Dermis microvascular lymphatic vessel endothelial cell (primary cell): ENCODE measurements around the gene HAUS1. TPM values are rescaled to one million over a fixed set of nuclear protein-coding genes. Genes with fewer than 3 reads are reported as not detected.

Experiments
- DNase-seq, 2 donors: peaks; one replicate each; pipeline versions ENCODE4 v3.0.0 to v3.0.0-alpha.2; 2010; ENCODE audit warnings: low read depth in 2 of 2
- total RNA-seq: library from RNA; depleted of rRNA; stranded (reverse); fragments of >200 nt; gene quantifications from 2 replicates; pipeline ENCODE4 v1.2.1, GENCODE V29; 2014

Gene HAUS1, protein sequence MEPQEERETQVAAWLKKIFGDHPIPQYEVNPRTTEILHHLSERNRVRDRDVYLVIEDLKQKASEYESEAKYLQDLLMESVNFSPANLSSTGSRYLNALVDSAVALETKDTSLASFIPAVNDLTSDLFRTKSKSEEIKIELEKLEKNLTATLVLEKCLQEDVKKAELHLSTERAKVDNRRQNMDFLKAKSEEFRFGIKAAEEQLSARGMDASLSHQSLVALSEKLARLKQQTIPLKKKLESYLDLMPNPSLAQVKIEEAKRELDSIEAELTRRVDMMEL
- 34.3 and 43.4 TPM in 2 replicates for total RNA-seq

DNA sequence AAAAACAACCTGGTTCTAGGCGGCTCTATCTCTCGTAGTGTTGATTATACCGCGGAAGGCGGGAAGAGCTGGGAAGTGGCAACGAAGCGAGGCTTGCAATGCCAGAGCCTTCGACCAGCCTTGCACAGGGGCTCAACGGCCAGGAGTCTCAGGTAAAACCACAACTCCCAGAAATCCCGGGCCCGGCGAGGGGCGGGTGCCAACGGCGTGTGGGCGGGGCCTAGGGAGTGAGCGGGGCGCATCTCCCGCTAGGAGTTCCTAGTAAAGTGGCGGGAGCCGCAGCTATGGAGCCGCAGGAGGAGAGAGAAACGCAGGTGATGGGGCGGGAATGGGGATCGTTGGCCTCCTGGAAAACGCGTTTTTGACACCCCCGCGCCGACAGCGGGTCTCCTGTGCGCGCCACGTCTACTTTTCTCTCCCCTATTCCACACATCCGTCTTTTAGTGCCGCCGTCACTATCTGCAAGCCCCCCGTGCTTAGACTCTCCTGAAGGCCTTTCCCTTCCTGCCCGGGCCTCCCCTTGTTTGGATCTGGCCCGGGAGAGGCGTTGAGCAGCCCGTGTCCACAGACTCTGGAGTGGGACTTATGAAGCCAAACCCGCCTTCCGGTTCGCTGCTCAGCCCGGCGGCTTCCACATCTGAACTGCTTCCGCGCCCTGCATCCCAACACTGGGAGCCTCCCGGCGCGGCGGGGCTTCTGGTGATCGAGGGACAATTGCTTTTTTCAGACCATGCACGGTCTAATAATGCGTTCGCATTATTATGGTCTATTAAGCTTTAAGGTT, at the start of gene HAUS1:
TSS of gene HAUS1 (plus strand) at position 258 of the 784 bp plus-strand sequence. CDS start at position 285, 27 bp downstream.
- DNase-seq, result peak; percentile 38 to 83

DNA sequence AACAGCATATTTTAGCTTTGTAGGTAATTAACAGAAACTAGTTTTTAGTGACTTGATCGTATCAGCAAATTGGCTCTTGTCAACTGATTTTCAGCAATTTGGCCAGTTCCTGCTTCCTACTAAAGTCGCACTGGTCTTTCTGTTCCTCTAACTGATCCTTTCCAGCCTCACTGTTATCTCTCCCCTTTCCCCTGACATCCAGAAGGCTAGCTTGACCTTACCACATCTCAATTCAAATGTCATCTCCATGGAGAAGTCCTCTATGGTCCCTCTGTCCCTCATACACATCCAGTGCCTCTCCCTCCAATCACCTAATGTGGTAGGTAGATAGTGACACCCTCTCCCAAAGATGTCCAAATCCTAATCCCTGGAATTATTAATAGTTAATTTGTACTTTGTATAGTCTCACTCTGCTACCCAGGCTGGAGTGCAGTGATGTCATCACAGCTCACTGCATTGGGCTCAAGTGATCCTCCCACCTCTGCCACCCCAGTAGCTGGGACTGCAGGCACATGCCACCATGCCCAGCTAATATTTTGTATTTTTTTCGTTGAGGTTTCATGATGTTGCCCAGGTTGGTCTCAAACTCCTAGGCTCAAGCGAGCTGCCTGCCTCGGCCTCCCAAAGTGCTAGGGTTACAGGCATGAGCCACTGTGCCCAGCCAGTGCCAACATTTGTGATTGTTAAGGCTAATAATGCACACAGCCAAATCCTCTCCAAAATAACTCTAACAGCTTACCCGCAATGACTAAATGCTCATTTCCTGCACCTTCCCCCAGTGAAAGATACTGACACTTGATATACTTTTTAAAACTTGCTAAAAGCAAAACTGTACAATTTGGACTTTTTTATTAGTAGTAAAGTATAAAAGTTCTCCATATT, 49.0 kb upstream of the HAUS1 start:
- no peak for DNase-seq

DNA sequence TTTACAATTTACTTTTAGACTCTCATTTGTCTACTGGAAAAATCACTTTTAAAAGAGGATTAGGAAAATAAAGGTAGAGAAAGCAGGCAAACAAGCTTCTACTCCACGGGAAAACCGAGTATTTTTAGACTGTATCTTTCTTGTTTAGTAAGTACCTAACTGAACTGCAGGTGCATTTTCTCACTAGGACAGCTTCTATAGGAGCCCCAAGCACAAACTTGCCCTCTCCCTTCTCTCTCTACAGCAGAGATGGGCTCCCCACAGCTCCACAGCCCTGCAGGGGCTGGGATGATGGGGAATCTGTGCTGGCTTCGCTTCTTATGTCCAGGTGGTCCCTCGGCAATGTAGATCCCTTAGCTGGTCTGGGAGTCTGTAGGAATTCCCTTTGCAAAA, 48.4 kb upstream of the HAUS1 start:
- DNase-seq, result no peak

DNA sequence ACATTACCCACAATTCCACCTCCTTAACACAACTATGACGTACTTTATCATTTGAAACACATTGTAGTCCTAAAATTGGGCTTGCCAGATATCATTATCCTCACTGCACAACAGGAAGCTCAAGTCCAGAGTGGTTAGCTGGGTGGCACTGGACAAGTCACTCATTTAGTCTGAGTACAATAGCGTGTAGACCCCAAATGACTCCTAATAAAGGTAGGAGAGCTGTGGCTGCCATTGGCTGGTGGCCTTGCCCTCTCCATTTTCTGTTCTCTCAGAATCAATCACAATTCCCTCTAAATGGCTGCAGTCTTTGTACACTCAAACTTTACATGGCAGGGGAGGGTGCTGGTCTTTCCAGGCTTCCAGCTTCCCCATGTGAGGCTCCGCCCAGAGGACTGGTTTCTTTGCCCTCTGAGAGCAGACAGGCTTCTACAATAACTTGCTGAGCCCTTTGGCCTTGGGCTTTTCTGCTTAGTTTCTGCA, 43.8 kb upstream of the HAUS1 start:
- no peak for DNase-seq

DNA sequence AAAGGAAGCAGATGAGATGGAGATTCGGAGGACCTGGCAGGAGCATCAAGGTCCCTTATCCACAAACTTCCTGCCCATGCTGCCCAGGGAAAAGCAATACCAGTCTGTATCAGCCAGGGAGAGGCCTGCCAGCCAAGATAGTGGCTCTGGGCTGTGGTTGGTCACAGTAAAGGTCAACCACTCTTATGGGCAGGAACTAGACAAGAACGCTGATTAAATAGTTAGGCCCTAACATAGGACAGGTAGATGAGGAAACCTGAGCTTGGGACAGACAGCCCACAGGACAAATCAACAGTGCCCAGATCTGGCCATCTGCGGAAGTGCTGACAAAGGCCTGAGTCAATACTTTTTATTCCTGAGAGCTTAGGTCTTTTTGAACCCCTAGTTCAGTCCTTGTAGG, 42.8 kb upstream of the HAUS1 start:
- DNase-seq, result no peak

DNA sequence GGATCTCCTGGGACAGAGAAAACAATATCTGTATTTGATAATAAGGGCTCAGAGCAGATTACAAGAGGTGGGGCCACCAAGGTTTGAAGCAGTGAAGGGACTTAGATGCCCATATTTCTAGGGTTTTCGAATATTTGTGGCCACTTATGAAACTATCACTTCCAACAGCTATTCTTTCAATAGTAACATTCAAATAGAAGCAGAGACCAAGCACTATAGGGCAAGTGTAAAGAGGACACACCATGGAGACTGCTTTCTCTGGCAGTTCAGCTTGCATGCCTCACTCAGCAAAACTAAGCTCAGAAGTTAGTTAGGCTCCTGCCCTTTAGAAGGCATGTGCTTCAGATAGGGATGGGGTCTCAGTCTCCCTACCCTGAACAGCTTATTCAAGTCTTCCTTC, 42.4 kb upstream of the HAUS1 start:
- no peak for DNase-seq

DNA sequence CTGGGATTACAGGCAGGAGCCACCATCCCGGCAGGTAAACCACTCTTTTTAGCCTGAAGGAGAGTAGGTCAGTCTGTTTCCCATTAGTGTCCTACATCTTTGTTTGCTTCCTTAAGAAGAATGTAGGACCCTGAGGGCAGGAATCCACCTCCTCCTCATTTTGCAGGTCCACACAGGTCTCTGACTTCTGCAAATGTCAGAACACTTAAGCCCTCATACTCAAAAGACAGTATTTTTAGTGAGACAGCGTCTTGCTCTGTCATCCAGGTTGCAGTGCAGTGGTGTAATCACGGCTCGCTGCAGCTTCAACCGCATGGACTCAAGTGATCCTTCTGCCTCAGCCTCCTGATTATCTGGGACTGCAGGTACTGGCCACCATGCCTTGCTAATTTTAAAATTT, 41.4 kb upstream of the HAUS1 start:
- no peak for DNase-seq

DNA sequence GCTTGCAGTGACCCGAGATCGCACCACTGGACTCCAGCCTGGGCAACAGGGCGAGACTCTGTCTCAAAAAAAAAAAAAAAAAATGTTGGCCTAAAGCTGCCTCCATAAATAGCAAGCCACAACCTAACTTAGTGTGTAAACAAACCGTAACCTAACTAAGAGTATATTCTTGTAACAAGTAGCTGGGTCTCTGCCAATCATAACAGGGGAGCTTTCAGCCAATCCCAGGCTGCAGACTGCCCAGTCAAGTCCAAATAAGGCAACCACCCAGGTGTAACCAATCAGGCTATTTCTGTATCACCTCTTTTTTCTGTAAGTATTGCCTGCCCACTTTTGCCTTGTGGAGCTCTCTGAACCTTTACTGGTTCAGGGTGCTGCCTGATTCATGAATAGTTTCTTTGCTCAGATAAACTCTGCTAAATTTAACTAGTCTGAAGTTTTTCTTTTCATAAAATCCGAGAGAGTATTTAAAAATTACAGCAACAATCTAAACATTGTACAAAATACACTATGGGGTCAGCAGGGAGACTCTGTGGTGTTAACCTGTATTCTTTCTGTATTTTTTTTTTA, 36.7 kb upstream of the HAUS1 start:
- DNase-seq, result peak; percentile 6 to 25

DNA sequence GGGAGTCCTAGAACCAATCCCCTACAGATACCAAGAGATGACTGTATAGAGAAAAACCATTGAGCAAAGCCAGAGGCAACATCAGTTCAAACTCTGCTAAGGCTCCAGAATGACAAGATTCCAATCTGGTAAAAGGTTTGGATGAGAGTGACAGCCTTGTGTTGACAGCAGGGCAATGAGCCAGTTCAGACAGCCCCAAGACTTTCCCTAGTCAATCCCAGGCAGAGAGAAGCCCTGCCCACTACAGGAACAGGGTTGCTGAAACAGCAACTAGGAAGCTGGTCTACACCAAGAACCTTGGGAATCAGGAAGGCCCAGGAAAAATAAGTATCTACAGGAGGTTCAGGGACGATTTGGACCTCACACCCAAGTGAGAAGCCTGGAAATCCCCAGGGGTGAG, 35.4 kb upstream of the HAUS1 start:
- DNase-seq, result no peak

DNA sequence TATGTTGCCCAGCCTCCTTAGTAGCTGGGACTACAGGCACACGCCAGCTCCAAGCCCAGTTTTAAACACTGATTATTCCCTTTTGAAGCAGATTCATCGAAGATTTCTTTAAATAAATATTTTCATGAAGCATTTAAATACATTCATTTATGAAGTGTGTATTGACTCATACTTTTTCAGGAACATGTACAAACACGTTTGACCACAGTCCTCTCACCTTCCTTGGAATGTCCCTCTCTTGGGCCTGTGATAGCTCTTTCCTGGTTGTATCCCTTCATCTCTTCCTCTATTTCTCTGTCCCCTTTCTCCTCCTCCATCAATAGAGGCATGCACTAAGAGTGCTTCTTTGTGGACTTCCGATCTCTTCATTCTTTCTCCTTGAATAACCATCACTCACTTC, 34.7 kb upstream of the HAUS1 start:
- DNase-seq, result no peak

DNA sequence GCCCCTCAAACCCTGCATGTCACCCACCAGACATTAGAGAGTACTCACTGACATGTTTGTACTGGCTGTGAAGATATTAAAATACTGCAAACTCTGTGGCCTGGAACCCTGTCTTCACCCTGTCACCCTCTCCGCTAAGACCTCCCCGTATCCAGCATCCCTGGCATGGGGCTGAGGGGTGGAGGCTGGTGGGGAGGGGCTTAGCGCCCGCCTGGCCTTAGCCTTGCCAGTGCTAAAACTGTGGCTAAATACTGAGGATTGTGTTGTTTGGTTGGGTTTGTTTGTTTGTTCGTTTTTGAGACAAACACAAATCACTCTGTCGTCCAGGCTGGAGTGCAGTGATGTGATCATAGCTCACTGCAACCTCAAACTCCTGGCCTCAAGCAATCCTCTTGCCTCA, 34.0 kb upstream of the HAUS1 start:
- no peak for DNase-seq

DNA sequence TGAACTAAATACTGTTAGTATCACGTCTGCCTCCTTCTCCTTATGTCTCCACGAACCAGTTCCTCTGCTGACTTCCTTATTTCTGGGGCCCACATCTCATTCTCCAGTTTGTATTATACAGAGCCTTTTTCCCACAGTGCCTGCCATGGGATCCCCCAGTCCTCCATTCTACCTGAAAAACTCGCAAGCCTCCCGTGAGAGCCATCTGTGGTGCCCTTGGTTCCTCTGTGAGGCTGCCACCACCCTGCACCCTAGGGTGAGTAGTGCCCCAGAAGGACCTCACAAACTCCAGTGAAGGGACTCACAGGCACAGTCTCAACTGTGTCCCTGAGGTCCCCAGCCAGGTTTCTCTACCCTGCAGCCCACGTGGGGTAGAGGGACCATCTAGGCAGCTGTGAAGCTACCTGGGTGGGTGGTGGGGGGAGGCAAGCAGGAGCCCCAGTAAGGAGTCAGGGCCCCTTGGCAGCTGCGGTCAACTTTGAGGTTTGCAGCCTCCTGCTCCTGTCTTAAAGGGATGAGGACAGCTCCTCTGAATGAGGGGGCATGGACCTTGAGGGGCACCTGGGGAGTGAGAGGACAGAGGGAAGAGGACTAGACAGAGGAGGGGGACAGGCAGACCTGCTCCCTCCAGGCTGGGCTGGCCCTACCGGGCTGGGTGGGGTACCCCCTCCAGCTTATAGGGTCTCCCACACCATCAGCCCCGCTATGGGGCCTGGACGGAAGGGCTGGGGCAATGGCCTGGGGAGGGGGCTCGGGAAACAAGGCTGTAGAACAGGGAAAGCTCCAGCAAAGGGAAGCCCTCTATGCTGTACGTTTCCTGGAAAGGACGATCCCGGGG, 33.2 kb upstream of the HAUS1 start:
- DNase-seq, result no peak

DNA sequence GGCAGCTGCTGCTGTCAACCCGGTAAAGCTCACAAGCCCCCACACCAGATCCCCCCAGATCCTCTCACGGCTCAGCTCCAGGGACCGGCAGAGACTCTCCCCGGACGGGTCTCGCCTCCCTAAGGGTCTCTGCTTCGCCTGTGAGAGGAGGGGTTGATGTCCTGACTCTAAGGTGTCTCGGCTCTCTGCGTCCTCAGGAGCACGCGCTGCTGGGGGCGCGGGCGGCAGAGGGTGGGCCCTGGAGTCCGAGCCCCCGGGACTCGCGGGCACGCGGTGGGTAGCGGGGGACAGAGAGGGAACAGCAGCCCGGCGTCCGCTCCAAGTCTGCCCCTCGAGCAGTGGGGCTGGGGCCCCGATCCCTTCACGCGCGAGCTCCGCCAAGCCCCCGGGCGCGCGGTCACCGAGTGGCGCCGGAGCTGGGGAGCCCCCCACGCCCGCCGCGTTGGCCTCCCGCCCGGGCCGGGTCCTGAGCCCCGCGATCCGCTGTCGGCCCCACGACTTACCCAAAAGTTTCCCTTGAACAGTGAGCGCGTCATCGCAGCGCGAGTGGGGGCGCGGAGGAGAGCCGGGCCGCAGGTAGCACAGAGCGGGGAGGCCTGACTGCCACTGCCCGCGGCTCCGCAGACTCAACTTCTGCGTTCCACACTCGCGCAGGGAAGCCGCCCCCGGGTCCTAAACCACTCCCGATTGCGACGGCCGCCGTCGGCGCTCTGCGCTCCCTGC, 32.4 kb upstream of the HAUS1 start, which contains the start of gene PSTPIP2:
TSS of gene PSTPIP2 (minus strand) at position 608 of the 723 bp plus-strand sequence. CDS start at position 536, 72 bp downstream.
- DNase-seq, result peak in 1 of 2 donors; percentile 53

DNA sequence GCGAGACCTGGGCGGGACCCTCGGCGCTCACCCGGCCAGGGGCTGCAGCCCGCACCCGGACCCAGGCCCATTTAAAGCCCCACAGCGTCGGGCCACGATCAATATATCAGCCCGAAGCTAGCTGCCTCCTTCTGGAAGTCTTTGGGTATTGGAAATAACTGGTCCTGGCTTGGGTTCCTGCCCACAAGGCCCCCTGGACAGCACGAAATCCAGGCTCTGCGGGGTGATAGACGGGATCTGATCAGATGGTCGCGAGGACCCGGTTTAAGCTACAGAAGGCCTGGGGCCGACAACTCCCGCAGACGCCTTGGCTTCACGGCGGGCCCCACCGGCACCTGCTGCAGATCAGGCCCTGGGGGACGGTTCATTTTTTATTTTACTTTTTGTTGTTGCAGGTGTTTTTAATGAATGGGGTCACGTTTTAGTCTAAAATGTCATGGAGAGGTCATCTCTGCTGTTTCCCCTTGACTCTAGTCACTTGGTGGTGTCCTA, 31.8 kb upstream of the HAUS1 start:
- no peak for DNase-seq

DNA sequence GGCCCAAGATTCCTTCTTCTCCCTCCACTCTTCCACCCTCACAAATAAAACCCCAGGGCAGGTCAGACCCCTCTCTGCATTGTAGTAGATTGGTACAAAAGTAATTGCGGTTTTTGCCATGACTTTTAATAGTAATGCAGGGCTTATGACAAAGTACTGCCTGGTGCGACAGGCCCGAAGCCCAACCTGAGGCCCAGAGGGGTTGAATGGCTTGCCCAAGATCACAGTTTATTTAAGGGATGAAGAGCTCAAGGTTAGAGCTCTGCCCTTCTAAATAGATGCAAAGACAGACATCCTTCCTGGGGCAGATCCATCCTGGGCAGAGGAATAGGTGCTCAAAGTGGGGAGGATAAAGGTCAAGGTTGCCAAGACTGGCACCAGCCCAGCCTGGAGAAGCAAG, 31.2 kb upstream of the HAUS1 start:
- DNase-seq, result no peak

DNA sequence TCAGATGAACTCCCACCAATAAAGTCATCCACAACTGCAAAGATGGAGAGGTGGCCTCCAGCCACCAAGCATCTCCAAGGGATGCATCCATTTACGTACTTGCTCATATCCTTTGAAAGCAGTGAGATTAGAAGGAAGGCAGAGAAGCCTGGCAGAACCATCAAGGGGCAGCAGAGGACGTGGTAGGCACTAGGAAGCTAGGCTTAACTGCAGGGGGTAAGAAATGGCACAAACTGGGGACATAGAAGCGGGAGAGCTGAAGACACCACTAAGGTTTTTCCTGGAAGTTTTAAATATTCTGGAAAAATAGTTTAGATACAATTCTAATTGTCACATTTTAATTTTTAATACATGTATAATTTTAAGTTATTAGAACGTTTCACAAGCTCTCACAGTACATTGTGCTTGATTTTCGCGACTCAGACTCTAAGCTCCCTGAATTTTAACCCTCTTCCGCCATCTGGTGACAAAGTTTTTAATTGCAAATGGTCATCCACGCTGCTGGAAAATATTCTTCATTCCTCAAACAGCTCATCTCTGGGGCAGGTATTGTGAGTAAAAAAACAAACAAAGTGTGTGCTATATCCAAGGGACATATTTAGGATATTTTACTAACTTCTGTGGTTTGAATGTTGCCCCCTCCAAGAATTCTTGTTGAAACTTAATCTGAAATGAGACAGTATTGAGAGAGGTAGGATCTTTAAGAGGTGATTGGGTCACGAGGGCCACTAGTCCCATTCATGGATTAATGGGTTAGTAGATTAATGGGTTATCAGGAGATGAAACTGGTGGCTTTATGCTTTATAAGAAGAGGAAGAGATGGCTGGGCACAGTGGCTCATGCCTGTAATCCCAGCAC, 30.5 kb upstream of the HAUS1 start:
- DNase-seq, result peak; percentile 47 to 61

DNA sequence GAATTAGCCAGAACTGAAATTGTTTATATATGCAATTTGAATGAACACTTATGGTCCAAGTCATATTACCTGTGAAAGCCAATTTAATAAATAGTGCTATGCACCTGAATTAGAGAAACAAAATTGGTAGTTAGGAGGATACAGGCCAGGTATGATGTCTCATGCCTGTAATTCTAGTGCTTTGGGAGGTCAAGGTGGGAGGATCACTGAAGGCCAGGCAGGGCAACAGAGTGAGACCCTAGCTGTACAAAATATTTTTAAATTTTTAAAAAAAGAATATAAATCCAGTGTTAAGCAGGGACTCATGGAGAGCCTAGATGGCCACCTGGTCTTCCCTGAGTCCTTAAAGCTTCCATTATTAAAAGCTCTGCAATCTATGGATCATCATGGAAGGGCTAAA, 24.8 kb upstream of the HAUS1 start:
- no peak for DNase-seq

DNA sequence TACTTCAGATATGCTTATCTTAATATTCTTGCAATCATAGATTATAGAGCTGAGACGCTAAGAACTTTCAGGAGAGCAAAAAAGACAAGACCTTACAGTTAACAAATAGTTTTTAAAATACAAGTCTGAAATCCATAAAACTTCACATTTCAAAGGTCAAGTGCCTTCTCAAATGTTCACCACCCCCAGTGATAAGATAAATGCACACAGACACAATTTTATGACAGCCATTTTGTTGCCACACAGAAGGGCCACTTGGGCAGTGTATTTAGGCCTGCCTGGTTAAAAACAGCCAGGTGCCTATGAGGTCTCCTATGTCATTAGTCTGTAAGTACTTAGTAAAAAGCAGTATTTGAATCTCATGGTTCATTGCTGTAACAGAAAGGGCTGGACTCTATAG, 24.0 kb upstream of the HAUS1 start:
- no peak for DNase-seq

DNA sequence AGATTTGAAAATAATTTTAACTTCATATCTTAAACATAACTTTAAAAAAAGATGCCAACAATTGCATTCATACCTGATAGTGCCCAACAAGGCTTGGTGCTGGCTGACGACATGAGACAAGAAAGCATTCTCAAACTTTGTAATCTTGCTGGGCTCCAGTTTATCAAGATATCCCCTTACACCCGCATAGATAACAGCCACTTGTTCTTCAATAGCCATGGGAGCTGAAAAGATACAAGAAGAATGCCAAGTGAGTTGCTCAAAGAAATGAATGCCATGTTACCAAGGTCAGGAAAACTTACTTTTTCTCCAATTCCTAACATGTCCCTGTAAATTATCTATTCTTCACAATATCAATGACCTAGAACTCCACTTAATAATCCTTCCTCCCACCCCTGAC, 19.8 kb upstream of the HAUS1 start:
- no peak for DNase-seq
